Neural cell (in vitro differentiated cells): ENCODE data around the gene SMIM21. TPM values are rescaled to one million over a fixed set of nuclear protein-coding genes. Genes with fewer than 3 reads are reported as not detected.

Source experiments
- H2AFZ ChIP-seq: fragments of 200-600, 300-800 bp; sonication (generic), shearing (Covaris generic); 2 replicates; pipeline ENCODE4 v1.6.0; 2014; ENCODE audit warnings: low read depth, mild to moderate bottlenecking, antibody characterized with exemption, low read length, moderate library complexity
- H3F3A ChIP-seq: fragments of 200-600 bp; shearing (Covaris generic); 2 replicates; pipeline ENCODE4 v1.6.1; 2016; ENCODE audit warnings: mild to moderate bottlenecking, moderate library complexity, mixed read lengths, antibody characterized with exemption, low read length; ENCODE audit not compliant: insufficient read depth, poor library complexity, severe bottlenecking
- H3K27ac ChIP-seq: fragments of 200-600, 300-800 bp; sonication (generic), shearing (Covaris generic); 2 replicates; pipeline ENCODE4 v1.5.1; 2014; ENCODE audit warnings: mild to moderate bottlenecking, low read length, moderate library complexity
- H3K27me3 ChIP-seq: fragments of 300-800, 200-600 bp; sonication (generic), shearing (Covaris generic); 2 replicates; pipeline ENCODE4 v1.6.0; 2014; ENCODE audit warnings: mild to moderate bottlenecking, low read depth, low read length, moderate library complexity; ENCODE audit not compliant: insufficient read depth
- H3K36me3 ChIP-seq: fragments of 300-800, 200-600 bp; sonication (generic), shearing (Covaris generic); 2 replicates; pipeline ENCODE4 v1.5.1; 2014; ENCODE audit warnings: mild to moderate bottlenecking, antibody characterized with exemption, low read length, moderate library complexity; ENCODE audit not compliant: insufficient read depth
- H3K4me2 ChIP-seq: fragments of 300-800, 200-600 bp; sonication (generic), shearing (Covaris generic); 2 replicates; pipeline ENCODE4 v1.6.0; 2014; ENCODE audit warnings: mild to moderate bottlenecking, low read length
- H3K4me3 ChIP-seq: fragments of 300-800, 200-600 bp; sonication (generic), shearing (Covaris generic); 2 replicates; pipeline ENCODE4 v1.5.1; 2014; ENCODE audit warnings: mild to moderate bottlenecking, low read length, moderate library complexity
- H3K79me2 ChIP-seq: fragments of 200-600 bp; shearing (Covaris generic); replicated peaks from 2 replicates; pipeline ENCODE4 v1.6.0; 2014; ENCODE audit warnings: mild to moderate bottlenecking, low read length, moderate library complexity; ENCODE audit not compliant: insufficient read depth
- H3K9ac ChIP-seq: fragments of 300-800, 200-600 bp; sonication (generic), shearing (Covaris generic); 2 replicates; pipeline ENCODE4 v1.6.1; 2016; ENCODE audit warnings: mild to moderate bottlenecking, low read length, mixed read lengths
- H3K9me2 ChIP-seq: fragments of 200-600 bp; shearing (Covaris generic); 2 replicates; pipeline ENCODE4 v1.6.1; 2016; ENCODE audit warnings: mild to moderate bottlenecking, low read length, mixed read lengths; ENCODE audit not compliant: insufficient read depth
- H3K9me3 ChIP-seq: fragments of 200-600, 300-800 bp; sonication (generic), shearing (Covaris generic); 2 replicates; pipeline ENCODE4 v1.6.1; 2016; ENCODE audit warnings: mild to moderate bottlenecking, mixed run types, low read length, moderate library complexity, mixed read lengths
- H4K20me1 ChIP-seq: fragments of 200-600 bp; shearing (Covaris generic); 2 replicates; pipeline ENCODE4 v1.6.1; 2016; ENCODE audit warnings: mild to moderate bottlenecking, mixed run types; ENCODE audit not compliant: insufficient read depth
- CTCF ChIP-seq: fragments of 450-650 bp; IDR thresholded peaks from 2 replicates; pipeline ENCODE4 v1.5.1; 2014; ENCODE audit warnings: antibody characterized with exemption, mild to moderate bottlenecking, moderate library complexity; ENCODE audit not compliant: poor library complexity, severe bottlenecking
- EP300 ChIP-seq: fragments of 450-650 bp; conservative IDR thresholded peaks from 2 replicates; pipeline ENCODE4 v1.6.1; 2014; ENCODE audit warnings: antibody characterized with exemption, mild to moderate bottlenecking, moderate library complexity; ENCODE audit not compliant: poor library complexity, severe bottlenecking
- EZH2 ChIP-seq: fragments of 200-600, 300-800 bp; shearing (Covaris generic), sonication (generic); IDR thresholded peaks from 2 replicates; pipeline ENCODE4 v1.6.1; 2014; ENCODE audit warnings: antibody characterized with exemption, low read length, borderline replicate concordance, mild to moderate bottlenecking; ENCODE audit not compliant: insufficient read depth, poor library complexity, severe bottlenecking
- MXI1 ChIP-seq: fragments of 450-650 bp; conservative IDR thresholded peaks from 2 replicates; pipeline ENCODE4 v1.6.1; 2014; ENCODE audit warnings: antibody characterized with exemption, mild to moderate bottlenecking; ENCODE audit not compliant: poor library complexity, severe bottlenecking
- POLR2AphosphoS5 ChIP-seq: IDR thresholded peaks from 2 replicates; pipeline ENCODE4 v1.6.1; 2012
- RAD21 ChIP-seq: fragments of 450-650 bp; conservative IDR thresholded peaks from 2 replicates; pipeline ENCODE4 v1.6.1; 2014; ENCODE audit warnings: antibody characterized with exemption, mild to moderate bottlenecking, moderate library complexity
- SMC3 ChIP-seq: fragments of 450-650 bp; conservative IDR thresholded peaks from 2 replicates; pipeline ENCODE4 v1.6.1; 2014; ENCODE audit warnings: antibody characterized with exemption, mild to moderate bottlenecking, moderate library complexity; ENCODE audit not compliant: poor library complexity
- TAF1 ChIP-seq: IDR thresholded peaks from 2 replicates; pipeline ENCODE4 v1.6.1; 2012; ENCODE audit warnings: low read depth
- polyA plus RNA-seq: library from polyadenylated mRNA; depleted of rRNA; stranded (reverse); fragments of >200 nt; gene quantifications from 2 replicates; pipeline ENCODE4 v1.2.3, GENCODE V29; 2014
- TF ChIP-seq, protein P1 (sequence below): IDR thresholded peaks from 2 replicates; pipeline ENCODE4 v1.6.1; 2012; ENCODE audit warnings: borderline replicate concordance

SMIM21 gene
- polyA plus RNA-seq, 1 donor from 2014 or later: not detected

- Histone ChIP-seq H3K9me2 (no peaks in the 10 kb centered on the region), H3K27ac (no peak overlapping the region), H3K4me3 (no peak overlapping the region), H3K9ac (no peak overlapping the region), H3K79me2 (no peaks in the 10 kb centered on the region), H3K9me3 (no peaks in the 10 kb centered on the region), H4K20me1 (no peaks in the 10 kb centered on the region), H3K36me3 (no peaks in the 10 kb centered on the region), H3F3A (no peaks in the 10 kb centered on the region), H3K27me3 (no peaks in the 10 kb centered on the region), H2AFZ (no peak overlapping the region), H3K4me2 (no peak overlapping the region)
- TF ChIP-seq CTCF: no peak
- TF ChIP-seq TAF1: no peak
- no peak for TF ChIP-seq EZH2
- no peak for TF ChIP-seq MXI1
- TF ChIP-seq SMC3: no peak
- TF ChIP-seq POLR2AphosphoS5: no peak
- no peak for TF ChIP-seq EP300
- TF ChIP-seq, protein P1, sequence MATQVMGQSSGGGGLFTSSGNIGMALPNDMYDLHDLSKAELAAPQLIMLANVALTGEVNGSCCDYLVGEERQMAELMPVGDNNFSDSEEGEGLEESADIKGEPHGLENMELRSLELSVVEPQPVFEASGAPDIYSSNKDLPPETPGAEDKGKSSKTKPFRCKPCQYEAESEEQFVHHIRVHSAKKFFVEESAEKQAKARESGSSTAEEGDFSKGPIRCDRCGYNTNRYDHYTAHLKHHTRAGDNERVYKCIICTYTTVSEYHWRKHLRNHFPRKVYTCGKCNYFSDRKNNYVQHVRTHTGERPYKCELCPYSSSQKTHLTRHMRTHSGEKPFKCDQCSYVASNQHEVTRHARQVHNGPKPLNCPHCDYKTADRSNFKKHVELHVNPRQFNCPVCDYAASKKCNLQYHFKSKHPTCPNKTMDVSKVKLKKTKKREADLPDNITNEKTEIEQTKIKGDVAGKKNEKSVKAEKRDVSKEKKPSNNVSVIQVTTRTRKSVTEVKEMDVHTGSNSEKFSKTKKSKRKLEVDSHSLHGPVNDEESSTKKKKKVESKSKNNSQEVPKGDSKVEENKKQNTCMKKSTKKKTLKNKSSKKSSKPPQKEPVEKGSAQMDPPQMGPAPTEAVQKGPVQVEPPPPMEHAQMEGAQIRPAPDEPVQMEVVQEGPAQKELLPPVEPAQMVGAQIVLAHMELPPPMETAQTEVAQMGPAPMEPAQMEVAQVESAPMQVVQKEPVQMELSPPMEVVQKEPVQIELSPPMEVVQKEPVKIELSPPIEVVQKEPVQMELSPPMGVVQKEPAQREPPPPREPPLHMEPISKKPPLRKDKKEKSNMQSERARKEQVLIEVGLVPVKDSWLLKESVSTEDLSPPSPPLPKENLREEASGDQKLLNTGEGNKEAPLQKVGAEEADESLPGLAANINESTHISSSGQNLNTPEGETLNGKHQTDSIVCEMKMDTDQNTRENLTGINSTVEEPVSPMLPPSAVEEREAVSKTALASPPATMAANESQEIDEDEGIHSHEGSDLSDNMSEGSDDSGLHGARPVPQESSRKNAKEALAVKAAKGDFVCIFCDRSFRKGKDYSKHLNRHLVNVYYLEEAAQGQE: no peak
- TF ChIP-seq RAD21: no peak
These were observed 36.9 kb upstream of the SMIM21 start for GRCh38 chr18:75464356-75464755.

GRCh38 chr18:75462178-75462832 is 34.8 kb upstream of the SMIM21 start:
- Histone ChIP-seq H3K4me2 (no peak overlapping the region), H3F3A (no peaks in the 10 kb centered on the region), H3K9me2 (no peaks in the 10 kb centered on the region), H3K27me3 (no peaks in the 10 kb centered on the region), H3K27ac (no peak overlapping the region), H3K9ac (no peak overlapping the region), H4K20me1 (no peaks in the 10 kb centered on the region), H3K79me2 (no peaks in the 10 kb centered on the region), H2AFZ (no peak overlapping the region), H3K4me3 (no peak overlapping the region), H3K36me3 (no peaks in the 10 kb centered on the region), H3K9me3 (peaks cover 3% of the 10 kb centered on the region)
- no peak for TF ChIP-seq MXI1
- no peak for TF ChIP-seq CTCF
- TF ChIP-seq EP300: no peak
- TF ChIP-seq, protein P1: no peak
- TF ChIP-seq EZH2: no peak
- no peak for TF ChIP-seq RAD21
- no peak for TF ChIP-seq SMC3
- TF ChIP-seq TAF1: no peak
- TF ChIP-seq POLR2AphosphoS5: no peak
